GM12892 (cell line): ENCODE results near the gene CORO2B.

Experiments
- POLR2A ChIP-seq: IDR thresholded peaks from 2 replicates; pipeline ENCODE4 v1.6.1; 2011; ENCODE audit warnings: low read depth, low read length, control low read depth
- TAF1 ChIP-seq: IDR thresholded peaks from 2 replicates; pipeline ENCODE4 v1.6.1; 2011; ENCODE audit warnings: low read depth, mild to moderate bottlenecking, control low read depth, low read length, borderline replicate concordance

DNA sequence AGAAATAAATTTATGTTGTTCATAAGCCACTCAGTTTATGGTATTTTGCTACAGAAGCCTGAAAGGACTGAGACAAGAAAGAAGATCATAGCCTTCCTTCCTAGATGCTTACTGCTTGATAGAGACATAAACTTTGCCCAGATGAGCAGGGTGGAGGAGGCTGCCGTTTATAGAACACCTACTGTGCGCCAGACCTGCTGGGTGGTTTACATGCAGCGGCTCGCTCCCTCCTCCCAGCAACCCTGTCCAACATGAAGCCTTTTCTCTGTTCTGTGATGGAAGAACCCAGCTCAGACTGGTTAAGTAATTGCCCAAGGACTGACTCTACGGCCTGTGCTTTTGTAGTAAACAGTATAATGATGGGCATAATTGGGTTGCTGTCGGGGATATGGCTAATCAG is 37.0 kb downstream of the CORO2B start:
- TF ChIP-seq POLR2A, result no peak
- TF ChIP-seq TAF1, result no peak
